Hepatocyte (in vitro differentiated cells): Measurements from ENCODE around the gene FITM1. TPM values are rescaled to one million over a fixed set of nuclear protein-coding genes. Genes with fewer than 3 reads are reported as not detected.

Experiments used
- DNase-seq: peaks from one replicate; pipeline ENCODE4 v3.0.0-alpha.2; 2016; ENCODE audit warnings: low spot score
- H2AFZ ChIP-seq: fragments of 200-600 bp; sonication (generic); 2 replicates; pipeline ENCODE4 v1.6.0; 2016; ENCODE audit warnings: antibody characterized with exemption, mild to moderate bottlenecking
- H3K27ac ChIP-seq: fragments of 200-600 bp; sonication (generic); 2 replicates; pipeline ENCODE4 v1.5.1; 2016; ENCODE audit warnings: mild to moderate bottlenecking
- H3K27me3 ChIP-seq: fragments of 200-600 bp; sonication (generic); 2 replicates; pipeline ENCODE4 v1.6.1; 2016
- H3K36me3 ChIP-seq: fragments of 200-600 bp; sonication (generic); replicated peaks from 2 replicates; pipeline ENCODE4 v1.5.1; 2016; ENCODE audit warnings: low read depth; ENCODE audit not compliant: insufficient read depth
- H3K4me1 ChIP-seq: fragments of 200-600 bp; sonication (generic); 2 replicates; pipeline ENCODE4 v1.5.1; 2016; ENCODE audit warnings: mild to moderate bottlenecking, moderate library complexity; ENCODE audit not compliant: insufficient read depth
- H3K4me2 ChIP-seq: fragments of 200-600 bp; sonication (generic); 2 replicates; pipeline ENCODE4 v1.6.0; 2016
- H3K4me3 ChIP-seq: fragments of 200-600 bp; sonication (generic); 2 replicates; pipeline ENCODE4 v1.5.1; 2016; ENCODE audit warnings: mild to moderate bottlenecking
- H3K79me2 ChIP-seq: fragments of 200-600 bp; sonication (generic); 2 replicates; pipeline ENCODE4 v1.6.0; 2017; ENCODE audit warnings: mild to moderate bottlenecking
- H3K9me2 ChIP-seq: fragments of 200-600 bp; sonication (generic); replicated peaks from 2 replicates; pipeline ENCODE4 v1.6.0; 2017; ENCODE audit warnings: mild to moderate bottlenecking; ENCODE audit not compliant: insufficient read depth
- H3K9me3 ChIP-seq: fragments of 200-600 bp; sonication (generic); 2 replicates; pipeline ENCODE4 v1.5.1; 2016; ENCODE audit warnings: low read depth, mild to moderate bottlenecking
- H4K20me1 ChIP-seq: fragments of 200-600 bp; sonication (generic); 2 replicates; pipeline ENCODE4 v1.6.0; 2016; ENCODE audit warnings: mild to moderate bottlenecking; ENCODE audit not compliant: insufficient read depth, poor library complexity, severe bottlenecking
- CTCF ChIP-seq: fragments of 200-600 bp; sonication (generic); IDR thresholded peaks from 2 replicates; pipeline ENCODE4 v1.5.1; 2016; ENCODE audit warnings: antibody characterized with exemption, mild to moderate bottlenecking; ENCODE audit not compliant: poor library complexity
- EZH2 ChIP-seq: fragments of 200-600 bp; sonication (generic); IDR thresholded peaks from 2 replicates; pipeline ENCODE4 v1.6.1; 2016; ENCODE audit warnings: antibody characterized with exemption, mild to moderate bottlenecking, borderline replicate concordance
- EZH2phosphoT487 ChIP-seq: fragments of 200-600 bp; sonication (generic); IDR thresholded peaks from one replicate; pipeline ENCODE4 v1.6.1; 2018; ENCODE audit warnings: antibody characterized with exemption, mild to moderate bottlenecking, low read depth, moderate library complexity; ENCODE audit not compliant: unreplicated experiment, severe bottlenecking
- WGBS: methylation state at CpG from one replicate; pipeline ENCODE4 v1.1.6; 2016; ENCODE audit warnings: low lambda C conversion rate; ENCODE audit errors: missing lambda C conversion rate; 5-methylcytosine and 5-hydroxymethylcytosine counted together
- polyA plus RNA-seq: library from polyadenylated mRNA; unstranded; fragments of >200 nt; fragmentation: Nextera tagmentation; extraction: Ambion mirVana; gene quantifications from 2 replicates; pipeline ENCODE4 v1.2.1, GENCODE V29; 2016
- total RNA-seq: library from RNA; depleted of rRNA; stranded (reverse); fragments of >200 nt; gene quantifications from 2 replicates; pipeline ENCODE4 v1.2.3, GENCODE V29; 2014

FITM1 gene
- total and polyA plus RNA-seq, 2 experiments from 2014 or later, result 1.0 to 2.2 TPM

GRCh38 chr14:24114532-24115421, 15.7 kb upstream of the FITM1 start, which contains the start of the genes DCAF11 and NRL:
TSS of gene DCAF11 (plus strand) at chr14:24114777. CDS start at chr14:24115595, 818 bp downstream.
TSS of gene NRL (minus strand) at chr14:24114949. CDS start at chr14:24082848, 32,101 bp downstream.
- H3K79me2 ChIP-seq, result peaks cover 20% of the 10 kb centered on the region

GRCh38 chr14:24115422-24116127, 14.9 kb upstream of the FITM1 start:
- Histone ChIP-seq H3K9me2 (no peaks in the 10 kb centered on the region), H3K4me3 (peak overlapping the region; percentile 7), H3K27ac (peak overlapping the region; percentile 65), H3K27me3 (no peaks in the 10 kb centered on the region), H3K9me3 (no peaks in the 10 kb centered on the region), H3K4me2 (peak overlapping the region; percentile 79), H2AFZ (peak overlapping the region; percentile 7), H3K79me2 (peaks cover 17% of the 10 kb centered on the region), H3K36me3 (no peaks in the 10 kb centered on the region), H3K4me1 (peaks cover 9% of the 10 kb centered on the region), H4K20me1 (no peaks in the 10 kb centered on the region)
- 4% methylated on average over 14 of the region's 14 CpGs for WGBS
- DNase-seq, result no peak
- TF ChIP-seq EZH2 (no peak), CTCF (no peak), EZH2phosphoT487 (no peak)

More at GRCh38 chr14:24114532-24115421, 15.7 kb upstream of the FITM1 start, which contains the start of the genes DCAF11 and NRL:
- Histone ChIP-seq H3K4me1 (peaks cover 9% of the 10 kb centered on the region), H3K9me3 (no peaks in the 10 kb centered on the region), H3K9me2 (no peaks in the 10 kb centered on the region), H3K4me2 (peak within 1 kb of the TSS; percentile 79), H3K27me3 (no peaks in the 10 kb centered on the region), H3K27ac (peak within 1 kb of the TSS; percentile 98), H4K20me1 (no peaks in the 10 kb centered on the region), H3K4me3 (peak within 1 kb of the TSS; percentile 44), H2AFZ (peak within 1 kb of the TSS; percentile 63), H3K36me3 (no peaks in the 10 kb centered on the region)
- under 1% methylated on average over 63 of the region's 65 CpGs for WGBS
- no peak for TF ChIP-seq EZH2phosphoT487
- no peak for TF ChIP-seq EZH2
- TF ChIP-seq CTCF, result no peak
- DNase-seq, result peak; percentile 99

GRCh38 chr14:24116128-24116814, 14.2 kb upstream of the FITM1 start:
- TF ChIP-seq EZH2phosphoT487 (no peak), CTCF (no peak), EZH2 (no peak)
- no peak for DNase-seq
- peak overlapping the region; percentile 79 for H3K4me2 ChIP-seq
- H4K20me1 ChIP-seq, result no peaks in the 10 kb centered on the region
- peaks cover 9% of the 10 kb centered on the region for H3K4me1 ChIP-seq
- no peaks in the 10 kb centered on the region for H3K27me3 ChIP-seq
- peak overlapping the region; percentile 7 for H3K4me3 ChIP-seq
- H3K36me3 ChIP-seq, result no peaks in the 10 kb centered on the region
- H3K9me3 ChIP-seq, result no peaks in the 10 kb centered on the region
- no peak overlapping the region for H3K27ac ChIP-seq
- WGBS, result 92% methylated on average over 6 of the region's 6 CpGs
- H2AFZ ChIP-seq, result no peak overlapping the region
- H3K79me2 ChIP-seq, result peaks cover 17% of the 10 kb centered on the region
- no peaks in the 10 kb centered on the region for H3K9me2 ChIP-seq
